Neural progenitor cell (in vitro differentiated cells): ENCODE measurements around the gene PEAK1.

Experiments
- EZH2phosphoT487 ChIP-seq: fragments of 200-600 bp; sonication (generic); IDR thresholded peaks from 2 replicates; pipeline ENCODE4 v1.6.1; 2017; ENCODE audit warnings: antibody characterized with exemption
- TF ChIP-seq, protein P1 (sequence below): fragments of 200-600 bp; sonication (generic); IDR thresholded peaks from 2 replicates; pipeline ENCODE4 v1.5.1; 2017; ENCODE audit warnings: antibody characterized with exemption, mild to moderate bottlenecking

DNA sequence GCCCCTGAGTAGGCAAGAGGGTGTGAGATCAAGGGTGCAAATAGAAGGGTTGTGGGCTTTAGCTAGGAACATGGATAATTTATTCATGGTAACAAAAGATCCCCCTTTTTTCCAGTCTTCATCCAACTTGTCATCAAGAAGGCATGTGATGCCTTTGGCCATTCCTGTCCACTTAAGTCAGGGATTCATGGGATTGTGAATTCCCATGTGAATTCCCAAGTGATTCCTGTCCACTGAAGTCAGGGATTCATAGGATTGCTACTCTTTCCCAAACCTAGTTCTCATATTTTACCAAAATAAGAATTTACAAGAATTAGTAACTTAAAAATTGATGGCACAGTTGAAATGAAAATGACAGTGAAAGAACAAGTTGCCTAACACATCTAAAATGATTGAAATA, 41.6 kb upstream of the PEAK1 start:
- TF ChIP-seq, protein P1, sequence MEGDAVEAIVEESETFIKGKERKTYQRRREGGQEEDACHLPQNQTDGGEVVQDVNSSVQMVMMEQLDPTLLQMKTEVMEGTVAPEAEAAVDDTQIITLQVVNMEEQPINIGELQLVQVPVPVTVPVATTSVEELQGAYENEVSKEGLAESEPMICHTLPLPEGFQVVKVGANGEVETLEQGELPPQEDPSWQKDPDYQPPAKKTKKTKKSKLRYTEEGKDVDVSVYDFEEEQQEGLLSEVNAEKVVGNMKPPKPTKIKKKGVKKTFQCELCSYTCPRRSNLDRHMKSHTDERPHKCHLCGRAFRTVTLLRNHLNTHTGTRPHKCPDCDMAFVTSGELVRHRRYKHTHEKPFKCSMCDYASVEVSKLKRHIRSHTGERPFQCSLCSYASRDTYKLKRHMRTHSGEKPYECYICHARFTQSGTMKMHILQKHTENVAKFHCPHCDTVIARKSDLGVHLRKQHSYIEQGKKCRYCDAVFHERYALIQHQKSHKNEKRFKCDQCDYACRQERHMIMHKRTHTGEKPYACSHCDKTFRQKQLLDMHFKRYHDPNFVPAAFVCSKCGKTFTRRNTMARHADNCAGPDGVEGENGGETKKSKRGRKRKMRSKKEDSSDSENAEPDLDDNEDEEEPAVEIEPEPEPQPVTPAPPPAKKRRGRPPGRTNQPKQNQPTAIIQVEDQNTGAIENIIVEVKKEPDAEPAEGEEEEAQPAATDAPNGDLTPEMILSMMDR = no peak
- TF ChIP-seq EZH2phosphoT487 = no peak
